Measurements from ENCODE around the gene ERVW-1.

GRCh38 chr7:92487804-92488203 is 10.1 kb upstream of the ERVW-1 start:
- TF ChIP-seq, protein P1, sequence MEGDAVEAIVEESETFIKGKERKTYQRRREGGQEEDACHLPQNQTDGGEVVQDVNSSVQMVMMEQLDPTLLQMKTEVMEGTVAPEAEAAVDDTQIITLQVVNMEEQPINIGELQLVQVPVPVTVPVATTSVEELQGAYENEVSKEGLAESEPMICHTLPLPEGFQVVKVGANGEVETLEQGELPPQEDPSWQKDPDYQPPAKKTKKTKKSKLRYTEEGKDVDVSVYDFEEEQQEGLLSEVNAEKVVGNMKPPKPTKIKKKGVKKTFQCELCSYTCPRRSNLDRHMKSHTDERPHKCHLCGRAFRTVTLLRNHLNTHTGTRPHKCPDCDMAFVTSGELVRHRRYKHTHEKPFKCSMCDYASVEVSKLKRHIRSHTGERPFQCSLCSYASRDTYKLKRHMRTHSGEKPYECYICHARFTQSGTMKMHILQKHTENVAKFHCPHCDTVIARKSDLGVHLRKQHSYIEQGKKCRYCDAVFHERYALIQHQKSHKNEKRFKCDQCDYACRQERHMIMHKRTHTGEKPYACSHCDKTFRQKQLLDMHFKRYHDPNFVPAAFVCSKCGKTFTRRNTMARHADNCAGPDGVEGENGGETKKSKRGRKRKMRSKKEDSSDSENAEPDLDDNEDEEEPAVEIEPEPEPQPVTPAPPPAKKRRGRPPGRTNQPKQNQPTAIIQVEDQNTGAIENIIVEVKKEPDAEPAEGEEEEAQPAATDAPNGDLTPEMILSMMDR (conservative IDR thresholded peaks at IDR 0.05; ENCODE audit: low read depth in 2 of 2) = no peak
- no peak for TF ChIP-seq EZH2 (IDR thresholded peaks at IDR 0.05; ENCODE audit: low read depth, unreplicated experiment)
- no peak for TF ChIP-seq POLR2AphosphoS5 (IDR thresholded peaks at IDR 0.05; ENCODE audit: low read depth)
- no peak for TF ChIP-seq REST (IDR thresholded peaks at IDR 0.05; ENCODE audit: unreplicated experiment)
- no peak for TF ChIP-seq CREB1 (CRISPR knock-in tag; IDR thresholded peaks at IDR 0.05; ENCODE audit: low read depth)
- no peak for TF ChIP-seq EZH2phosphoT487 (IDR thresholded peaks at IDR 0.05; ENCODE audit: unreplicated experiment)
- TF ChIP-seq ETS1 (IDR thresholded peaks at IDR 0.05) = no peak
- no peak for TF ChIP-seq ZNF114 (CRISPR knock-in tag; IDR thresholded peaks at IDR 0.05)
- TF ChIP-seq, protein P2, sequence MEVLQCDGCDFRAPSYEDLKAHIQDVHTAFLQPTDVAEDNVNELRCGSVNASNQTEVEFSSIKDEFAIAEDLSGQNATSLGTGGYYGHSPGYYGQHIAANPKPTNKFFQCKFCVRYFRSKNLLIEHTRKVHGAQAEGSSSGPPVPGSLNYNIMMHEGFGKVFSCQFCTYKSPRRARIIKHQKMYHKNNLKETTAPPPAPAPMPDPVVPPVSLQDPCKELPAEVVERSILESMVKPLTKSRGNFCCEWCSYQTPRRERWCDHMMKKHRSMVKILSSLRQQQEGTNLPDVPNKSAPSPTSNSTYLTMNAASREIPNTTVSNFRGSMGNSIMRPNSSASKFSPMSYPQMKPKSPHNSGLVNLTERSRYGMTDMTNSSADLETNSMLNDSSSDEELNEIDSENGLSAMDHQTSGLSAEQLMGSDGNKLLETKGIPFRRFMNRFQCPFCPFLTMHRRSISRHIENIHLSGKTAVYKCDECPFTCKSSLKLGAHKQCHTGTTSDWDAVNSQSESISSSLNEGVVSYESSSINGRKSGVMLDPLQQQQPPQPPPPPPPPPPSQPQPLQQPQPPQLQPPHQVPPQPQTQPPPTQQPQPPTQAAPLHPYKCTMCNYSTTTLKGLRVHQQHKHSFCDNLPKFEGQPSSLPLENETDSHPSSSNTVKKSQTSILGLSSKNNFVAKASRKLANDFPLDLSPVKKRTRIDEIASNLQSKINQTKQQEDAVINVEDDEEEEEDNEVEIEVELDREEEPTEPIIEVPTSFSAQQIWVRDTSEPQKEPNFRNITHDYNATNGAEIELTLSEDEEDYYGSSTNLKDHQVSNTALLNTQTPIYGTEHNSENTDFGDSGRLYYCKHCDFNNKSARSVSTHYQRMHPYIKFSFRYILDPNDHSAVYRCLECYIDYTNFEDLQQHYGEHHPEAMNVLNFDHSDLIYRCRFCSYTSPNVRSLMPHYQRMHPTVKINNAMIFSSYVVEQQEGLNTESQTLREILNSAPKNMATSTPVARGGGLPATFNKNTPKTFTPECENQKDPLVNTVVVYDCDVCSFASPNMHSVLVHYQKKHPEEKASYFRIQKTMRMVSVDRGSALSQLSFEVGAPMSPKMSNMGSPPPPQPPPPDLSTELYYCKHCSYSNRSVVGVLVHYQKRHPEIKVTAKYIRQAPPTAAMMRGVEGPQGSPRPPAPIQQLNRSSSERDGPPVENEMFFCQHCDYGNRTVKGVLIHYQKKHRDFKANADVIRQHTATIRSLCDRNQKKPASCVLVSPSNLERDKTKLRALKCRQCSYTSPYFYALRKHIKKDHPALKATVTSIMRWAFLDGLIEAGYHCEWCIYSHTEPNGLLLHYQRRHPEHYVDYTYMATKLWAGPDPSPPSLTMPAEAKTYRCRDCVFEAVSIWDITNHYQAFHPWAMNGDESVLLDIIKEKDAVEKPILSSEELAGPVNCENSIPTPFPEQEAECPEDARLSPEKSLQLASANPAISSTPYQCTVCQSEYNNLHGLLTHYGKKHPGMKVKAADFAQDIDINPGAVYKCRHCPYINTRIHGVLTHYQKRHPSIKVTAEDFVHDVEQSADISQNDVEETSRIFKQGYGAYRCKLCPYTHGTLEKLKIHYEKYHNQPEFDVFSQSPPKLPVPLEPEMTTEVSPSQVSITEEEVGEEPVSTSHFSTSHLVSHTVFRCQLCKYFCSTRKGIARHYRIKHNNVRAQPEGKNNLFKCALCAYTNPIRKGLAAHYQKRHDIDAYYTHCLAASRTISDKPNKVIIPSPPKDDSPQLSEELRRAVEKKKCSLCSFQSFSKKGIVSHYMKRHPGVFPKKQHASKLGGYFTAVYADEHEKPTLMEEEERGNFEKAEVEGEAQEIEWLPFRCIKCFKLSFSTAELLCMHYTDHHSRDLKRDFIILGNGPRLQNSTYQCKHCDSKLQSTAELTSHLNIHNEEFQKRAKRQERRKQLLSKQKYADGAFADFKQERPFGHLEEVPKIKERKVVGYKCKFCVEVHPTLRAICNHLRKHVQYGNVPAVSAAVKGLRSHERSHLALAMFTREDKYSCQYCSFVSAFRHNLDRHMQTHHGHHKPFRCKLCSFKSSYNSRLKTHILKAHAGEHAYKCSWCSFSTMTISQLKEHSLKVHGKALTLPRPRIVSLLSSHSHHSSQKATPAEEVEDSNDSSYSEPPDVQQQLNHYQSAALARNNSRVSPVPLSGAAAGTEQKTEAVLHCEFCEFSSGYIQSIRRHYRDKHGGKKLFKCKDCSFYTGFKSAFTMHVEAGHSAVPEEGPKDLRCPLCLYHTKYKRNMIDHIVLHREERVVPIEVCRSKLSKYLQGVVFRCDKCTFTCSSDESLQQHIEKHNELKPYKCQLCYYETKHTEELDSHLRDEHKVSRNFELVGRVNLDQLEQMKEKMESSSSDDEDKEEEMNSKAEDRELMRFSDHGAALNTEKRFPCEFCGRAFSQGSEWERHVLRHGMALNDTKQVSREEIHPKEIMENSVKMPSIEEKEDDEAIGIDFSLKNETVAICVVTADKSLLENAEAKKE (CRISPR knock-in tag; IDR thresholded peaks at IDR 0.05) = no peak
- no peak for TF ChIP-seq STAT1 (IDR thresholded peaks at IDR 0.05; ENCODE audit: unreplicated experiment)
- TF ChIP-seq JUNB (IDR thresholded peaks at IDR 0.05; ENCODE audit: unreplicated experiment) = no peak
- TF ChIP-seq NANOG (IDR thresholded peaks at IDR 0.05; ENCODE audit: borderline replicate concordance) = no peak
